HG03025 (cell line): ENCODE measurements around the gene EXOG.
A peak's percentile ranks its signal among the peaks of the same experiment; 100 is the strongest.

ENCODE experiments used
- ATAC-seq: cut with Tn5 transposase; IDR thresholded peaks from one replicate; pipeline ENCODE4 v1.9.1; 2021; ENCODE audit warnings: mild to moderate bottlenecking, moderate library complexity; ENCODE audit not compliant: unreplicated experiment, low FRiP score

EXOG gene

GRCh38 chr3:38496131-38496910, at the start of gene EXOG:
Gene EXOG (plus strand): TSS chr3:38496340. CDS start chr3:38496368, 28 bp downstream.
- ATAC-seq, result peak; percentile 87

GRCh38 chr3:38446812-38447211, 49.3 kb upstream of the EXOG start:
- ATAC-seq, result no peak

DNA sequence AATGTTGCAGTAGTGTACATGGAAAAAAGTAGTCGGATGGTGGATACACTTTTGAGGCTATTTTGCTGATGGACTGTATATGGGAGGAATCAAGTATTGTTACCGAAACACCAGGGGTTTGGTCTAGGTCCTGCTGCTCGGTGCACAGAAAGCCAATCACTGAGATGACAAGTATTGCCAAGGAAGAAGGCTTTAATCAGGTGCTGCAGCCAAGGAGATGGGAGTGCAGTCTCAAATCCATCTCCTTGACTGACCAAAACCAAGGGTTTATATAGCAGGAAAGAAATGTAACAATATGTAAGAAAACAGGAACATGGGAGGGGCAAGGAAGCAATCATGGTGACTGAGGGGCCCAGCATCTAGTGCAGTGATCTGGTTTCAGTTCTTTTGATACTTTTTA, 45.3 kb upstream of the EXOG start:
- ATAC-seq, result no peak

DNA sequence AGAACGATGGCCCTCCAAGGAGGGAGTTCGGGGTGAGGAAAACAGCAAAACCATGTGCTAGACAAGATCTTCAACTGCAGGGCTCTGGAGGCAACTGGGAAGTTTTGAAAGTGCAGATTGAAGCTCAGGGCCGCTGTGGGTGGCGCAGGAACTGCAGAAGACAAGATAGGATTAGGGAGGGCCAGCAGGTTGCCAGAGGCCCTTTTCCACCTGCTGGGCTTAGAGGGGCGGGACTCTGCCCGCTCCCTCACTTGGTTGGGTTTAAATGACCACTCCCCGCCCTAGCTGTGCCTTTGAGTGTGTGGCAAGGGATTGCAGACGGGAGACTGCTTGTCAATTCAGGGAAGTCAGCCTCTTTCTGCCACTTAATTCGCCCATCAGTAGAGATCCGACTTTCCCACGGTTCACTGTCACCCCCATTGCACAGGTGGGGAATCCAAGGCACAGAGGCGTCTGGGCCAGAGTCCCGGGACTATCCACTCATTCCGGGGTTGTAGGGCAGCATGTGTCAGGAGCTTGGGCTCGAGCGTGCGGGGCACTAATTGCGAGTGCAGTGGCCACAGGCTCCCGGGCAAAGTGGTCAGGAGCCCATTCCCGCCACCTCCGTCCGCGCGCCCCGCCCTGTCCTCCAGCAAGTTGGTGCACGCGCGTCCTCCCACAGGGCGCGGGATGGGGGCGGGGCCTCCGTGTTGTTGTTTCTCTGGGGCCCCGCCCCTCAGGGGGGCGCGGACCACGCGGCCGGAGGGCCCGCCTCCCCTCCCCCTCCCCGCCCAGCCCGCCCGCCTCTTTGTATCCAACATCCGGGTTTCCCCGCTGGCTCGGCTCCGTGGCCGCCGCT, 42.8 kb upstream of the EXOG start, which contains the start of gene ACVR2B:
TSS of gene ACVR2B (plus strand) at position 816 of the 838 bp plus-strand sequence. CDS start 433 bp downstream, outside the sequence.
- ATAC-seq, result peak; percentile 65

DNA sequence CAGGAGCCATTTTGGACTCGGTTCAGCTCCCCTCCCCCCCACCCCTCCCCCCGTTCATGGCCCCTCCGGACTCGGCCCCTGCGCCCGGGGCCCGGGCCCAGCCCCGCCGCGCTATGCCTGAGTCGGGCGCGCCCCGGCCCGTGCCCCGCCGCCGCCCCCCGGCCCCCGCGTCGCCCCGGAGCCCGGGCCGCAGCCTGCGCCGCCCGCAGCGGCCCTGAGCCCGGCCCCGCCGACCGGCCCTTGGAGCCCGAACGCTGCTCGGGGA, 42.3 kb upstream of the EXOG start:
- ATAC-seq, result no peak

GRCh38 chr3:38454178-38454883, 41.8 kb upstream of the EXOG start:
- peak; percentile 27 for ATAC-seq

GRCh38 chr3:38454884-38455638, 41.1 kb upstream of the EXOG start:
- ATAC-seq, result no peak

- no peak for ATAC-seq
Observed at GRCh38 chr3:38455639-38456430, 40.3 kb upstream of the EXOG start.

GRCh38 chr3:38457111-38458003, 38.8 kb upstream of the EXOG start:
- no peak for ATAC-seq

GRCh38 chr3:38458796-38459498, 37.2 kb upstream of the EXOG start:
- no peak for ATAC-seq

GRCh38 chr3:38459499-38460048, 36.6 kb upstream of the EXOG start:
- no peak for ATAC-seq

GRCh38 chr3:38460377-38461270, 35.5 kb upstream of the EXOG start:
- ATAC-seq, result no peak

DNA sequence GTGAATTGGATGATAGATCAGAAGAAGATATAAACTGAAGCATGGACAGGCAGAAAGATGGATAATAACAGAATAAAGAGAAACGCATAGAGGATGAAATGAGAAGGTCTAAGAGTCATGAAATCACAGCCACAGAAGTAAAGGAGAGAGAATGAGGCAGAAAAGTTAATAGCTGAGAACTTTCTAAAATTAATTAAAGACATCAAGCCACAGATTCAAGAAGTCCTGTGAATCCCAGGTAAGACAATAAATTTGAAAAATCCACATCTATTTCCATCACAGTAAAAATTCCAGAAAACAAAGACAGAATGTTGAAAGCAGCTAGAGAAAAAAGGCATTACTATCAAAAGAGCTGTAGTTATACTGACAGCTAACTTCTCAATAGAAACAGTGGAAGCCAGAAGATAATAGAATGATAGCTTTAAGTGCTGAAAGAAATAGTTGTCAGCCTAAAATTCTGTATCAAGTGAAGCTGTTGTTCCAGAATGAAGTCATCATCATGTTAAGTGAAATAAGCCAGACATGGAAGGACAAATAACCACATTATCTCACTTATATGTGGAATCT, 30.5 kb upstream of the EXOG start:
- ATAC-seq, result no peak

DNA sequence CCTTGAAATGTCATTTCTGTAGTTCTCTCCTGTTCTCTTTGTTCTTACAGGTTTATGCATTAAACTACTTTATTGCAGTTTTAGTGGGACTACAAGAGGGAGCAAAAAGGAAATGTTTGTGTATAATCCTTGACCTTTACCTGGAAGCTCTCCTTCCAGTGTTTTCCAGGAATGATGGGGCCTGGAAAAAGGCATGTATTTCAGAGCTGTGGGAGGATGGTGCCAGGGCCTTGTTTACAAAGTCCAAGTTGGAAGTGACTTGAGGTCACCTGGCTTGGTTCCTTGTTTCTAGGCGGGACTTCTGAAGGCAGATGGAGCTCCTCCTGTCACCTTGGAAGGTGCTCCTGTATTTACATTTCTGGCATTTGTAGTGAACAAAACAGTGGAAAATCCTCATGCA, 27.4 kb upstream of the EXOG start:
- no peak for ATAC-seq

GRCh38 chr3:38469852-38470251, 26.3 kb upstream of the EXOG start:
- ATAC-seq, result no peak

DNA sequence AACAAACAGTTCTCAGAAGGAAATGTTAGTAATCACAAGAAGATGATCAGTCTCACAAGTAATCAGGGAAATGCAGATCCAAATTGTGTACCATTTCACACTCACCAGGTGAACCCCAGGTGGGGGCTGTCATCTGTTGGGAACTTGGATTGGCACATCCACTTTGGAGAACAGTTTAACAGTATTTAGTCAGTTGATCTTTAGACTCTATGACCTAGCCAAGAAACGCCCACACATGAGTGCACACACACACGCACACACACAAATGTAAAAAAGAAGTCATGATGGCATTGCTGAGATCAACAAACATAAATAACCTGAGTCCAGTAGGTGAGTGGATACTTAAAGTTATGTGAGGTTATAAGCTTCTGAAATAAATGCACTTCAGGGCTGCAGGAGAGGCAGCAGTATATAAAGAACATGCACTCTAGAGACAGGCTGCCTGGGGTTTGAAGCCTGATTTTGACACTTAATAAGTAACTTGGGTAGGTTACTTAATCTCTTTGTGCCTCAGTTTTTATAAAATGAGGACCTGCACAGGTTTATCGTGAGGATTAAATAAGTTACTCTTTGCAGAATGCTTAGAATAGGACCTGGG, 24.8 kb upstream of the EXOG start:
- no peak for ATAC-seq
